ENCODE measurements around the gene PRKG2. TPM values are rescaled to one million over a fixed set of nuclear protein-coding genes. Genes with fewer than 3 reads are reported as not detected.

The PRKG2 gene
- total RNA-seq, 1 experiment from 2014 or later: 0.59 TPM

GRCh38 chr4:81102107-81102506, 112.9 kb downstream of the PRKG2 start:
- H3K4me3 ChIP-seq (ENCODE audit: low read depth in 2 of 2, low read length in 2 of 2): no peak overlapping the region
- no TSS peak for BruUV-seq (replicated peaks)
- no peaks in the 10 kb centered on the region for H3K36me3 ChIP-seq (ENCODE audit: control insufficient read depth, insufficient read depth, low read length)
- intact Hi-C loops (cut with micrococcal nuclease; ENCODE audit: unreplicated experiment) (no loop called here), in situ Hi-C loops (cut with HindIII; ENCODE audit: low pct_unique_long_range_greater_than_20kb, low sequenced_read_pairs) (no loop called here)
- no peaks in the 10 kb centered on the region for H3K4me1 ChIP-seq (ENCODE audit: control insufficient read depth, insufficient read depth, low read length)
- H3K27ac ChIP-seq (ENCODE audit: low read length): no peak overlapping the region
- no peak for TF ChIP-seq POLR2AphosphoS5 (IDR thresholded peaks at IDR 0.05; ENCODE audit: low read depth, low read length)
- TF ChIP-seq SIN3A (IDR thresholded peaks at IDR 0.05; ENCODE audit: borderline replicate concordance, insufficient read depth, low read depth, low read length): no peak
- no peak for TF ChIP-seq TCF7L2 (IDR thresholded peaks at IDR 0.05; ENCODE audit: low read depth, low read length)
- no peak for TF ChIP-seq CTCF (IDR thresholded peaks at IDR 0.05)
- TF ChIP-seq REST (IDR thresholded peaks at IDR 0.05; ENCODE audit: insufficient read depth in 1 of 2, low read depth in 2 of 2, low read length in 1 of 2): no peak
- no peaks in the 10 kb centered on the region for H3K9me3 ChIP-seq (ENCODE audit: control insufficient read depth, insufficient read depth, low read depth, low read length)
- ATAC-seq (no peak), DNase-seq (ENCODE audit: low read depth, low spot score) (no peak)
- POLR2A ChIA-PET: no interaction called here
- CTCF ChIA-PET: no interaction called here
- H3K27me3 ChIP-seq (ENCODE audit: control insufficient read depth, insufficient read depth, low read length): no peaks in the 10 kb centered on the region

- Histone ChIP-seq H3K27me3 (ENCODE audit: control insufficient read depth, insufficient read depth, low read length) (no peaks in the 10 kb centered on the region), H3K4me3 (ENCODE audit: low read depth in 2 of 2, low read length in 2 of 2) (no peak overlapping the region), H3K9me3 (ENCODE audit: control insufficient read depth, insufficient read depth, low read depth, low read length) (no peaks in the 10 kb centered on the region), H3K27ac (ENCODE audit: low read length) (no peak overlapping the region), H3K36me3 (ENCODE audit: control insufficient read depth, insufficient read depth, low read length) (no peaks in the 10 kb centered on the region), H3K4me1 (ENCODE audit: control insufficient read depth, insufficient read depth, low read length) (no peaks in the 10 kb centered on the region)
- no TSS peak for BruUV-seq (replicated peaks)
- in situ Hi-C loops (cut with HindIII; ENCODE audit: low pct_unique_long_range_greater_than_20kb, low sequenced_read_pairs): no loop called here
- intact Hi-C loops (cut with micrococcal nuclease; ENCODE audit: unreplicated experiment): no loop called here
- CTCF ChIA-PET: no interaction called here
- ATAC-seq (no peak), DNase-seq (ENCODE audit: low read depth, low spot score) (no peak)
- TF ChIP-seq TCF7L2 (IDR thresholded peaks at IDR 0.05; ENCODE audit: low read depth, low read length) (no peak), POLR2AphosphoS5 (IDR thresholded peaks at IDR 0.05; ENCODE audit: low read depth, low read length) (no peak), SIN3A (IDR thresholded peaks at IDR 0.05; ENCODE audit: borderline replicate concordance, insufficient read depth, low read depth, low read length) (no peak), CTCF (IDR thresholded peaks at IDR 0.05) (no peak), REST (IDR thresholded peaks at IDR 0.05; ENCODE audit: insufficient read depth in 1 of 2, low read depth in 2 of 2, low read length in 1 of 2) (no peak)
- POLR2A ChIA-PET: no interaction called here
Measured at GRCh38 chr4:81096566-81096965, 118.5 kb downstream of the PRKG2 start.
